ENCODE measurements around the gene KRT8.

DNA sequence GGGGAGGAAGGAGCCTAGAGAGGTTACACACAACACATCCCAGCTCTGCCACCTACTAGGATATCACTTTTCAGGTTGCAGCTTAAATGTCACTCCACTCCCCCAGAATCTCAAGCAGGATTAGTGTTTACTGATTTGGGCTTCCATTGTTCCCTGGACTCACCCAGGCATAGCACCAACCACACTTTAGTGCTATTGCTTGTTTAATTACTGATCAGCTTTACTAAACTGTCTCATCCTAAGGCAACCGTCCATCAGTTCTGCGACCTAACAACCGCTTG is 38.0 kb upstream of the KRT8 start:
- TF ChIP-seq, protein P1, sequence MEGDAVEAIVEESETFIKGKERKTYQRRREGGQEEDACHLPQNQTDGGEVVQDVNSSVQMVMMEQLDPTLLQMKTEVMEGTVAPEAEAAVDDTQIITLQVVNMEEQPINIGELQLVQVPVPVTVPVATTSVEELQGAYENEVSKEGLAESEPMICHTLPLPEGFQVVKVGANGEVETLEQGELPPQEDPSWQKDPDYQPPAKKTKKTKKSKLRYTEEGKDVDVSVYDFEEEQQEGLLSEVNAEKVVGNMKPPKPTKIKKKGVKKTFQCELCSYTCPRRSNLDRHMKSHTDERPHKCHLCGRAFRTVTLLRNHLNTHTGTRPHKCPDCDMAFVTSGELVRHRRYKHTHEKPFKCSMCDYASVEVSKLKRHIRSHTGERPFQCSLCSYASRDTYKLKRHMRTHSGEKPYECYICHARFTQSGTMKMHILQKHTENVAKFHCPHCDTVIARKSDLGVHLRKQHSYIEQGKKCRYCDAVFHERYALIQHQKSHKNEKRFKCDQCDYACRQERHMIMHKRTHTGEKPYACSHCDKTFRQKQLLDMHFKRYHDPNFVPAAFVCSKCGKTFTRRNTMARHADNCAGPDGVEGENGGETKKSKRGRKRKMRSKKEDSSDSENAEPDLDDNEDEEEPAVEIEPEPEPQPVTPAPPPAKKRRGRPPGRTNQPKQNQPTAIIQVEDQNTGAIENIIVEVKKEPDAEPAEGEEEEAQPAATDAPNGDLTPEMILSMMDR (IDR thresholded peaks at IDR 0.05 in 2 of 3, conservative IDR thresholded peaks at IDR 0.05 in 1 of 3; ENCODE audit: borderline replicate concordance in 1 of 3, insufficient read depth in 1 of 3, low read depth in 2 of 3, low read length in 2 of 3) = no peak
- TF ChIP-seq SIN3A (IDR thresholded peaks at IDR 0.05; ENCODE audit: low read depth) (no peak), MAX (IDR thresholded peaks at IDR 0.05) (no peak), POLR2A (IDR thresholded peaks at IDR 0.05; ENCODE audit: borderline replicate concordance, extremely low read depth, insufficient read depth, insufficient read length) (no peak), POLR2AphosphoS5 (IDR thresholded peaks at IDR 0.05; ENCODE audit: low read depth, low read length) (no peak), EZH2 (IDR thresholded peaks at IDR 0.05) (no peak)
- TF ChIP-seq, protein P2, sequence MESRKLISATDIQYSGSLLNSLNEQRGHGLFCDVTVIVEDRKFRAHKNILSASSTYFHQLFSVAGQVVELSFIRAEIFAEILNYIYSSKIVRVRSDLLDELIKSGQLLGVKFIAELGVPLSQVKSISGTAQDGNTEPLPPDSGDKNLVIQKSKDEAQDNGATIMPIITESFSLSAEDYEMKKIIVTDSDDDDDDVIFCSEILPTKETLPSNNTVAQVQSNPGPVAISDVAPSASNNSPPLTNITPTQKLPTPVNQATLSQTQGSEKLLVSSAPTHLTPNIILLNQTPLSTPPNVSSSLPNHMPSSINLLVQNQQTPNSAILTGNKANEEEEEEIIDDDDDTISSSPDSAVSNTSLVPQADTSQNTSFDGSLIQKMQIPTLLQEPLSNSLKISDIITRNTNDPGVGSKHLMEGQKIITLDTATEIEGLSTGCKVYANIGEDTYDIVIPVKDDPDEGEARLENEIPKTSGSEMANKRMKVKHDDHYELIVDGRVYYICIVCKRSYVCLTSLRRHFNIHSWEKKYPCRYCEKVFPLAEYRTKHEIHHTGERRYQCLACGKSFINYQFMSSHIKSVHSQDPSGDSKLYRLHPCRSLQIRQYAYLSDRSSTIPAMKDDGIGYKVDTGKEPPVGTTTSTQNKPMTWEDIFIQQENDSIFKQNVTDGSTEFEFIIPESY (IDR thresholded peaks at IDR 0.05; ENCODE audit: extremely low read depth, insufficient replicate concordance, low read length) = no peak
